Neutrophil (primary cell): ENCODE measurements around the gene ANO1.

Experiments used
- H3K27ac ChIP-seq: fragments of 200-600 bp; sonication (generic); 2 replicates; pipeline ENCODE4 v1.5.1; 2016; ENCODE audit warnings: mild to moderate bottlenecking, moderate library complexity
- H3K27me3 ChIP-seq: fragments of 200-600 bp; sonication (generic); 2 replicates; pipeline ENCODE4 v1.6.0; 2016; ENCODE audit warnings: mild to moderate bottlenecking
- H3K36me3 ChIP-seq: fragments of 200-600 bp; sonication (generic); 2 replicates; pipeline ENCODE4 v1.5.1; 2017
- H3K4me1 ChIP-seq, 2 experiments: fragments of 200-600 bp in 1 of 2; sonication (generic) in 1 of 2; 1 replicate in 1 of 2; 2 replicates in 1 of 2; pipeline versions ENCODE4 v1.5.1 to v1.6.1; 2013 to 2016; ENCODE audit warnings: low read depth in 1 of 2, low read length in 1 of 2, mild to moderate bottlenecking in 1 of 2, moderate library complexity in 1 of 2; ENCODE audit not compliant: control insufficient read depth in 1 of 2, insufficient read depth in 1 of 2
- H3K4me3 ChIP-seq, 2 experiments: fragments of 200-600 bp in 1 of 2; sonication (generic) in 1 of 2; 1 replicate in 1 of 2; 2 replicates in 1 of 2; pipeline ENCODE4 v1.5.1; 2013 to 2016; ENCODE audit warnings: low read depth in 1 of 2, low read length in 1 of 2, mild to moderate bottlenecking in 1 of 2, moderate library complexity in 1 of 2
- H3K9me3 ChIP-seq: fragments of 200-600 bp; sonication (generic); 2 replicates; pipeline ENCODE4 v1.5.1; 2016
- TF ChIP-seq, protein P1 (sequence below): fragments of 200-600 bp; sonication (generic); IDR thresholded peaks from 2 replicates; pipeline ENCODE4 v1.5.1; 2016; ENCODE audit warnings: antibody characterized with exemption

Gene ANO1

DNA sequence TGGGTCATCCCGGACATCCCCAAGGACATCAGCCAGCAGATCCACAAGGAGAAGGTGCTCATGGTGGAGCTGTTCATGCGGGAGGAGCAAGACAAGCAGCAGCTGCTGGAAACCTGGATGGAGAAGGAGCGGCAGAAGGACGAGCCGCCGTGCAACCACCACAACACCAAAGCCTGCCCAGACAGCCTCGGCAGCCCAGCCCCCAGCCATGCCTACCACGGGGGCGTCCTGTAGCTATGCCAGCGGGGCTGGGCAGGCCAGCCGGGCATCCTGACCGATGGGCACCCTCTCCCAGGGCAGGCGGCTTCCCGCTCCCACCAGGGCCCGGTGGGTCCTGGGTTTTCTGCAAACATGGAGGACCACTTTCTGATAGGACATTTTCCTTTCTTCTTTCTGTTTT, 109.7 kb downstream of the ANO1 start:
- TF ChIP-seq, protein P1, sequence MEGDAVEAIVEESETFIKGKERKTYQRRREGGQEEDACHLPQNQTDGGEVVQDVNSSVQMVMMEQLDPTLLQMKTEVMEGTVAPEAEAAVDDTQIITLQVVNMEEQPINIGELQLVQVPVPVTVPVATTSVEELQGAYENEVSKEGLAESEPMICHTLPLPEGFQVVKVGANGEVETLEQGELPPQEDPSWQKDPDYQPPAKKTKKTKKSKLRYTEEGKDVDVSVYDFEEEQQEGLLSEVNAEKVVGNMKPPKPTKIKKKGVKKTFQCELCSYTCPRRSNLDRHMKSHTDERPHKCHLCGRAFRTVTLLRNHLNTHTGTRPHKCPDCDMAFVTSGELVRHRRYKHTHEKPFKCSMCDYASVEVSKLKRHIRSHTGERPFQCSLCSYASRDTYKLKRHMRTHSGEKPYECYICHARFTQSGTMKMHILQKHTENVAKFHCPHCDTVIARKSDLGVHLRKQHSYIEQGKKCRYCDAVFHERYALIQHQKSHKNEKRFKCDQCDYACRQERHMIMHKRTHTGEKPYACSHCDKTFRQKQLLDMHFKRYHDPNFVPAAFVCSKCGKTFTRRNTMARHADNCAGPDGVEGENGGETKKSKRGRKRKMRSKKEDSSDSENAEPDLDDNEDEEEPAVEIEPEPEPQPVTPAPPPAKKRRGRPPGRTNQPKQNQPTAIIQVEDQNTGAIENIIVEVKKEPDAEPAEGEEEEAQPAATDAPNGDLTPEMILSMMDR = no peak
- Histone ChIP-seq H3K36me3 (no peaks in the 10 kb centered on the region), H3K4me3 (no peak overlapping the region), H3K27me3 (peaks cover 39% of the 10 kb centered on the region), H3K9me3 (no peaks in the 10 kb centered on the region), H3K4me1 (no peaks in the 10 kb centered on the region), H3K27ac (no peak overlapping the region)

DNA sequence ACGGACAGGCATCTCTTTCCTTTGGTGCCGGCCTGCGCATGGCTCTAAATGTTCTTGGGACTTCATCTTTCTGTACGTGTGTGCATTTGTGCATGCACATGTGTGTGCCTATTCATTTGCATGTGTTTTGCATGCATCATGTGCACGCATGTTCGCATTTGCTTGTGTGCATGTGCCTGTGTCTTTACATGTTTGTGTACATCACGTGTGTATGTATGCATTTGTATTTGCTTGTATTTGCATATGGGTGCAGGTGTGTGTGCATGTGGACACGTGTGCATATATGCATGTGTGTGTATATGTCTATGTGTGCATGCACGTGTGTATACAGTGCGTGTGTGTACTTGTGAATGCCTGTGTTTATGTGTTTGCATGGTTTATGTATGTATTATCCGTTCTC, 111.5 kb downstream of the ANO1 start:
- Histone ChIP-seq H3K27me3 (peaks cover 49% of the 10 kb centered on the region), H3K27ac (no peak overlapping the region), H3K4me3 (no peak overlapping the region), H3K4me1 (no peaks in the 10 kb centered on the region), H3K36me3 (no peaks in the 10 kb centered on the region), H3K9me3 (no peaks in the 10 kb centered on the region)
- TF ChIP-seq, protein P1 = no peak

DNA sequence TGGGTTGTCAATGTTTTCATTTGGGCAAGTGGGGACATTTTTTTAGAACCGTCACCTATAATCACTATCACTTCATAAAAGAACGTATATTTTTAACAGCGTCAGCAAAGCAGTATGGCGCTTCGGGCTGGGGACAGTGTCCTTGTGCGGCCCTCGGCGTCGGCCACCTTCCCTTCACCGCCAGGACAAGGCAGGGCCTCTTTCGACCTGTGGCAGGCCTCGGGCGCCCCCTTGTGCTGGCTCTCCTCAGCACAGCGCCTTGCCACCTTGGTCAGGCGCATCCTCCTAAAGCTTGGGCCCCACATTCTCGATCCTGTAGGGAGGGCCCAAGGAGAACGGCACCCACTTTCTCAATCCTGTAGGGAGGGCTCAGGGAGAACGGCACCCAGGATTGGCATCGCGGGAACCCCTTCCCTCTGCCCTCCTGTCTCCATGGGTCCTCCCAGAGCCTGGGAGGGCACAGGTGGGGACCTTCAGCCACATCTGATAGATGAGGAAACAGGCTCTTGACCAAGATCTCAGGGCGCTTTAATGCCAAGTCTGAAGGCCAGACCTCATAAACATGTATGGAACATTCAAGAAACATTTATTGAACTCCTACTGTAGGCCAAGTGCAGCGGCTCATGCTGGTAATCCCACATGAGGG, 113.5 kb downstream of the ANO1 start:
- TF ChIP-seq, protein P1 = peak; percentile 72
- Histone ChIP-seq H3K27ac (no peak overlapping the region), H3K4me1 (peaks cover 5 to 8% of the 10 kb centered on the region in 2 experiments), H3K27me3 (peaks cover 54% of the 10 kb centered on the region), H3K9me3 (no peaks in the 10 kb centered on the region), H3K4me3 (no peak overlapping the region), H3K36me3 (no peaks in the 10 kb centered on the region)

DNA sequence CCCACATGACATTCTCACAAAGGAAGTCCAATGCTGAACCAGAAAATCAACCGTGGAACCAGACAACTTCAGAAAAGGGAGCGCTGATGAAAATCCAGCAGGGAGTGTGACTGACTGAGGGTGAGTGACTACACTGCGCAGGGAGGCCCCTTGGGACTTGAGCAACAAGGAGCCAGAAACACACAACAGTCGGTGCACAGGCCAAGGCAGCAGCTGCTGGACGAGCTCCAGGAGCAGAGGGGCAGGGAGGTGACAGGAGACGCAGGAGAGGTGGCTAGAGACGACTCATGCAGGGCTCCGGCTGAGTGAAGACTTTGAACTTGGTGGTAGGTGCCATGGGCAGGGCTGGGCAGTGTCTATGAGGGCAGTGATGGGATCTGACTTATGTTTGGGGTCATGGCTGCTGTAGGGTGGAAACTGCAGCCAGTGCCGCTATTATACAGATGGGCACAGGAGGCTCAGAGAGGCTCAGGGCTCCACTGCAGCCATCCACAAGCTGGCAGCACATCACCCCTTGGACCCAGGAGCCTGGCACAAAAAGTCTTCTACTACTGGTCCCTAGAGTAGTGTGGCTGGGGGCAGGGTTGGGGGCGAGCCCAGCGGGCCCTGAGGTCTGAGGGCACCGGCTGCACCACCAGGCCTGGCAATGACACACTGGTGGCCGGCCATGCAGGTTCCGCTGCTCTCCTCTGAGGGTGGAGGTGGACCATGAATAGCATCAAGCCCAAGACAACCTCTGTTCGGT, 114.7 kb downstream of the ANO1 start:
- no peak overlapping the region for H3K4me3 ChIP-seq
- peaks cover 5 to 8% of the 10 kb centered on the region in 2 experiments for H3K4me1 ChIP-seq
- TF ChIP-seq, protein P1 = no peak
- no peaks in the 10 kb centered on the region for H3K9me3 ChIP-seq
- no peak overlapping the region for H3K27ac ChIP-seq
- H3K27me3 ChIP-seq = peaks cover 42% of the 10 kb centered on the region
- no peaks in the 10 kb centered on the region for H3K36me3 ChIP-seq

DNA sequence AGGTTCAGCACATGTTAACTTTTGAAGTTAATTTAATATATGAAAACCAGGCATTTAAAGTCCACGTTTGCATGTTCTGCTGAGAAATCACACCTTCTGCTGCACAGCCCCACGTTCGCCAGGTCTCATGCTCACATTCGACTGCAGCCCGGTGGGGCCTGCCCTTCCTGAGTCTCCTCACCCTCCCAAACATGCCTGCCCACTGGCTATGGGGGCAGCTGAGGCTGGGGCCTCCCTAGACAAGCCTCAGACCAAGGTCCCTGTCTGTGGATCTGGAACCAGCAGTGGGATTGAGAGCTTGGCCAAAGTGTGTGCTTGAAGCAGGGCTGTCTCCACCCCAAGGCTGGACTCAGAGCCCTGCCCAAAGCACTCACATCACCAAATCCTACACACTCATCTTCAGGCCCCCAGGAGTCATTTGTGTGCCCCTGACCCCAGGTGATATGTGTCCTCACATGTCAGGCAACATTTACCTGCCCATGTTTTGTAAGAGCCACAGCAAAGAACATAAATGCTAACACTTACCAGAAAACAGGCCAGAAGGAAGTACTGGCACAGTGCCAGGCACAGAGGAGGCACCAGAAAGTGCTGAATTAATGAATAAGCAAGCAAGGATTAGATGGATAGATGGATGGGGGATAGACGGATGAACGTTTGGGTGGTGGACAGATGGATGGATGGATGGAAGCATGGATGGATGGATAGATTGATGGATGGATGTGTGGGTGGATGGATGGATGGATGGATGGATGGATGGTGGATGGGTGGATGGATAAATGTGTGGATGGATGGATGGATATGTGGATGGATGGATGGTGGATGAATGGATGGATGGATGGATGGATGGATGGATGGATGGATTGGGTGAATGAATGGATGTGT, 115.5 kb downstream of the ANO1 start:
- TF ChIP-seq, protein P1 = no peak
- H3K4me1 ChIP-seq = peaks cover 5 to 8% of the 10 kb centered on the region in 2 experiments
- no peaks in the 10 kb centered on the region for H3K36me3 ChIP-seq
- H3K4me3 ChIP-seq = no peak overlapping the region
- H3K27ac ChIP-seq = no peak overlapping the region
- H3K27me3 ChIP-seq = peaks cover 40% of the 10 kb centered on the region
- no peaks in the 10 kb centered on the region for H3K9me3 ChIP-seq
